Left lung (tissue), 10 donors: Measurements from ENCODE around the gene NFIX. TPM values are rescaled to one million over a fixed set of nuclear protein-coding genes. Genes with fewer than 3 reads are reported as not detected.

Experiments used
- ATAC-seq: fragments of 200-7000 bp; cut with Tn5 transposase; one replicate; pipeline ENCODE4 v1.9.1; 2020; ENCODE audit warnings: moderate library complexity
- DNase-seq, 4 donors: peaks; one replicate each; pipeline ENCODE4 v3.0.0-alpha.2; 2013 to 2020
- H3K27ac ChIP-seq, 2 donors: fragments of 200-600 bp; sonication (generic) in 1 of 2; one replicate each; pipeline versions ENCODE4 v1.5.0 to v1.8.0; 2020 to 2021
- H3K27me3 ChIP-seq, 2 donors: fragments of 200-600 bp; sonication (generic) in 1 of 2; one replicate each; pipeline versions ENCODE4 v1.5.0 to v1.8.0; 2020 to 2021
- H3K36me3 ChIP-seq, 2 donors: fragments of 200-600 bp; sonication (generic) in 1 of 2; one replicate each; pipeline versions ENCODE4 v1.5.0 to v1.8.0; 2020 to 2021
- H3K4me1 ChIP-seq, 2 donors: fragments of 200-600 bp; one replicate each; pipeline ENCODE4 v1.8.0; 2021
- H3K4me3 ChIP-seq, 2 donors: fragments of 200-600 bp; sonication (generic) in 1 of 2; one replicate each; pipeline versions ENCODE4 v1.5.0 to v1.8.0; 2020 to 2021; ENCODE audit warnings: mild to moderate bottlenecking in 1 of 2
- H3K9me3 ChIP-seq, 2 donors: fragments of 200-600 bp; sonication (generic) in 1 of 2; one replicate each; pipeline versions ENCODE4 v1.5.0 to v1.8.0; 2020 to 2021
- CTCF ChIP-seq, 2 donors: fragments of 200-600 bp; sonication (generic) in 1 of 2; IDR thresholded peaks; one replicate each; pipeline versions ENCODE4 v1.5.0 to v1.8.0; 2021; ENCODE audit warnings: antibody characterized with exemption in 2 of 2
- intact Hi-C, 2 donors: fragments of 100-400 bp; cut with DNase I; formaldehyde crosslinking; loops; one replicate each; pipeline versions ENCODE4 v1.11.2 to v1.14.2; 2022
- polyA plus RNA-seq, 6 donors: library from polyadenylated mRNA; unstranded; fragments of 120-200 nt; gene quantifications; one replicate each; pipeline ENCODE4 v1.2.1, GENCODE V29; 2013; ENCODE audit not compliant: insufficient read length in 6 of 6
- total RNA-seq, 2 donors: library from RNA; stranded (reverse); fragmentation: NEBNext Ultra II Directional; extraction: Animal tissue kit (Norgen Biotek cat#: 25700); gene quantifications; one replicate each; pipeline ENCODE4 v1.2.1, GENCODE V29; 2021
- donor health status: DM: no; HTN: yes; CAD: no.
- donor health status: DM: no; HTN: no; CAD: no.

Gene NFIX
- total and polyA plus RNA-seq, 8 donors, result 92.6 to 237 (median 123) TPM

- H3K9me3 ChIP-seq, result no peaks in the 10 kb centered on the region
- DNase-seq (peak in 2 of 4 donors; percentile 74 to 85), ATAC-seq (peak; percentile 40)
- no peak for TF ChIP-seq CTCF (IDR thresholded peaks at IDR 0.05)
- intact Hi-C loops, result no loop called here
- H3K36me3 ChIP-seq, result no peaks in the 10 kb centered on the region
- H3K4me1 ChIP-seq, result peaks cover 63 to 89% of the 10 kb centered on the region in 2 donors
- peak overlapping the region; percentile 77 to 94 for H3K27ac ChIP-seq
- H3K27me3 ChIP-seq, result peaks cover 0 to 66% of the 10 kb centered on the region in 2 donors
- peak overlapping the region in 1 of 2 donors; percentile 24 for H3K4me3 ChIP-seq
These were observed 17.7 kb downstream of the NFIX start for GRCh38 chr19:13012690-13013608.

GRCh38 chr19:13013649-13014048, 18.4 kb downstream of the NFIX start:
- H3K4me1 ChIP-seq, result peaks cover 62 to 90% of the 10 kb centered on the region in 2 donors
- peak overlapping the region; percentile 4 to 24 for H3K4me3 ChIP-seq
- no peaks in the 10 kb centered on the region for H3K36me3 ChIP-seq
- no peak for TF ChIP-seq CTCF (IDR thresholded peaks at IDR 0.05)
- H3K27me3 ChIP-seq, result peaks cover 0 to 66% of the 10 kb centered on the region in 2 donors
- peak overlapping the region; percentile 77 to 94 for H3K27ac ChIP-seq
- intact Hi-C loops, result no loop called here
- peak in 1 of 4 donors; percentile 54 for DNase-seq
- ATAC-seq, result no peak
- H3K9me3 ChIP-seq, result no peaks in the 10 kb centered on the region

GRCh38 chr19:13014101-13014920, 19.0 kb downstream of the NFIX start:
- peaks cover 0 to 62% of the 10 kb centered on the region in 2 donors for H3K27me3 ChIP-seq
- peak overlapping the region; percentile 4 to 24 for H3K4me3 ChIP-seq
- intact Hi-C loops, result no loop called here
- ATAC-seq, result peak; percentile 34
- TF ChIP-seq CTCF (IDR thresholded peaks at IDR 0.05), result no peak
- H3K36me3 ChIP-seq, result no peaks in the 10 kb centered on the region
- peak overlapping the region; percentile 77 to 94 for H3K27ac ChIP-seq
- no peaks in the 10 kb centered on the region for H3K9me3 ChIP-seq
- peak in 1 of 4 donors; percentile 76 for DNase-seq
- H3K4me1 ChIP-seq, result peaks cover 67 to 90% of the 10 kb centered on the region in 2 donors

GRCh38 chr19:13014921-13015280, 19.6 kb downstream of the NFIX start:
- H3K36me3 ChIP-seq, result no peaks in the 10 kb centered on the region
- DNase-seq, result no peak
- H3K27ac ChIP-seq, result peak overlapping the region; percentile 77 to 94
- H3K4me3 ChIP-seq, result no peak overlapping the region
- TF ChIP-seq CTCF (IDR thresholded peaks at IDR 0.05), result no peak
- no peak for ATAC-seq
- intact Hi-C loops, result no loop called here
- peaks cover 0 to 56% of the 10 kb centered on the region in 2 donors for H3K27me3 ChIP-seq
- H3K4me1 ChIP-seq, result peaks cover 66 to 90% of the 10 kb centered on the region in 2 donors
- no peaks in the 10 kb centered on the region for H3K9me3 ChIP-seq
